IPS-NIHi11 (cell line): Measurements from ENCODE around the gene SFMBT1.

Experiments used
- DNase-seq: peaks from one replicate; pipeline ENCODE4 v3.0.0; 2012; ENCODE audit warnings: mixed read lengths, low spot score

SFMBT1 gene

DNA sequence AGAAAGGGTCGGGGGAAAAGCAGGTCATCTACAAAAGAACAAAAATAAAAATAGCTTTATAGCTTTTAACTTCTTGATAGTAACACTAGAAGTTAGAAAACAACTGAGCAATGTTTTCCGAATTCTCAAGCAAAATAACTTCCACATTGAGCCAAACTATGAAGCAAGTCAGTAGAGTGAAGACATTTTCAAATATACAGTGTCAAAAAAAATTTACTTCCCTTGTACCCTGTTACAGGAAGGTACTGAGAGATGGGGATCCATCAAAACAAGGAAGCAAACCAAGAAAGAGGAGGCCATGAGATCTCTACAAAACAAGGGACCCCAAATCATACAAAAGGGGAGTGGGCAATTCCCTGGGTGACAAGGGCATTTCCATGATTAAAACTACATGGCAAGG, 121.9 kb downstream of the SFMBT1 start:
- DNase-seq: no peak

DNA sequence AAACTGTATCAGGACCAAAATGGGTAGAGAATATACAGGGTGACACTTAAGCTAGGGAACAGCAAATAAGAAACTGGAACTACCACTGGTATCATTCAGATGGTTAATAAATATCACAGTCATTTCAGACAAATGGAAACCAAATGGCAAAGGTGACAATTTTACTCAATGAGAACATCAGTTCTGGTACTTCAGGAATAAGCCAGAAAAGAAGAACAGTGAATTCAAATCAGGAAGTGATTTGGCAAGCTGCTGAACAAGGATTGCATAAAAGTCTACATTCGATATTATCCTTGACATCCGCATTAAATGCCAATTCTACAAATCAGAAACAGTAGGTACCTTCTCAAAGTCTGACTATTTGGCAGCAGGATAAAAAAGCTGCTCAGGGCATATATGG, 125.0 kb downstream of the SFMBT1 start:
- no peak for DNase-seq

DNA sequence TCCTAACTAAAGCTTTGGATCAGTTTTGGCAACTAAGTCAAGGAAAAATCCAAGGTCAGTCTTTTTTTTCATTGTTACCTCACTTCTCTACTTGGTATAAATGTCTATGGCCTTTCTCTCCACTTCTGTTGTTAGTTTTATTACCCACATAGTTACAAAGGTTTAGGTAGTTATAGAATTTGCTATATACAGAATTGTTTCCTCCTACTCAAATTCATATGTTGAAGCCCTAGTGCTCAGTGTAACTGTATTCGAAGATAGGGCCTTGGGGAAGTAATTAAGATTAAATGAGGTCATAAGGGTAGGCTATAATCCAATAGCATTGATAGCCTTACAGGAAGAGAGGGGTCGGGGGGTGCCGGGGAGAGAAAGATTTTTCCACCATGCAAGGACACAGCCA, 128.8 kb downstream of the SFMBT1 start:
- DNase-seq: no peak

DNA sequence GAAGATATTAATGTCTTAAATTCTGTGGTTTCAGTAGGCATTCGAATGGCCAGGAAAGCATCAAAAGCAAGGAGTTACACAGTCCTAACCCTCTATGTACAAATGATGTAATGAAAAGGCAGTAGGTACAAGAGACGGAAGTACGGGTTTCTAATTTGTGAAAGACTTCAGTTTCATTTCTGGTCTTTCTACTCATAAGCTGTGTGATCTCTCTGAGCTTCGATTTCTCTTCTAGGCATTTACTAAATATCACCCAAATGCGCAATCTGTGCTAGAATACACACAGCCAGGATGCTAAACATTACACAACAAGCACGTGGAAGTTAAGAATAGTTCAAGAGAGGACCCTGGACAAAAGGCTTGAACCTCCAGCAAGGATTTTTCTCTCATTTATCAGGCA, 130.6 kb downstream of the SFMBT1 start:
- no peak for DNase-seq

DNA sequence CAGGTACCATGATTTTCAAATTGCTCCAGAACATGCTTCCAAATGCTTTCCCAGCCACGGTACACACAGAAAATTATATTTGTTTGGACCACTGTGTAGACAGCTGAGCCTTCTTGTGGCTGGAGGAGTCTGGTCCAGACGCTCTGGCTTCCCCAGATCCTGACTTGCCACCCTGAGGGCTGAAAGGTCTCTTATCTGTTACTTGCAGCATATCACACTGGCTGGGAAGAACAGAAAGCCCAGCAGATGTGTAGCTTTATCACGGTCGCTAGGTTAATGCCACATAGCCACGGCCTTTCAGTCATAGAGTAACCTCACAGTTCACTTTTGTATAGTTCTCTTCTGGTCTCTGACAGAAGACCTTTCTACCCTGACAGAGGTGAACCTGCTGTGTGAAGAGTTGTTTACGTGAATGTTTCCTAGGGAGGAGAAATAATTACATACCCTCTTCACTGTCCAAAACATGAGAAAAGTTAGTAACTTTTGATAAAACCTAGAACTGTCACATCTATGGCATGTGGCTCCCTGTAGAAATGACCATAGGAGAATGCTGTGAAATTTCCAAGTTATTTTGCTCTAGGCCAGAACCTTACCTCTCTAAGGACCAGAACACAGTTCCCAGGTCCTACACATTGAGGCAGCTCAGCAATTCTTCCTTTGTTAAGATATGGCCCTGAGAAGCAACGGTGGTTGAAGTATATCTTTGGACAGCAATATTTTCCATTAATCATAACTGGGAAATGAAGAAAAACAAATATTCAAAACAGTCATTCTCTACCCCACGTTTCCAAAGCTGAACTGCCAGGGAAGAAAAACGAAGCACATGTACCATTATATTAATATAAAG, 132.8 kb downstream of the SFMBT1 start:
- DNase-seq: no peak

DNA sequence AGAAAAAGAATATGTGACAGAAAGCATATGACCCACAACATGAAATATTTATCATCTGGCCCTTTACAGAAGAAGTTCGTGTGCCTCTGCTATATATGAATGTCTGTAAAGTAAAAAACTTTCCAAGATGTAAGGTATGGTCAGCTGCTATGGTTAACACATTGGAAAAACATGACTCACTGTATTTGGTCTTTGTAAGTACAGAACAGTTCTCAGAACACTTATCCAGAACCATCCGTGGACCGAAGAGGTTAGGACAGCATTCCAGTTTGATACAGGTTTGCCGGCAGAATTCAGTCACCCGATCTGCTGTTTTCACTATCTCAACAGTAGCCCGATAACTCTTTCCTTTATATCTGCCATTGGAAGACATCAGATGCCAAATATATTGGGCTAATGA, 135.1 kb downstream of the SFMBT1 start:
- no peak for DNase-seq

DNA sequence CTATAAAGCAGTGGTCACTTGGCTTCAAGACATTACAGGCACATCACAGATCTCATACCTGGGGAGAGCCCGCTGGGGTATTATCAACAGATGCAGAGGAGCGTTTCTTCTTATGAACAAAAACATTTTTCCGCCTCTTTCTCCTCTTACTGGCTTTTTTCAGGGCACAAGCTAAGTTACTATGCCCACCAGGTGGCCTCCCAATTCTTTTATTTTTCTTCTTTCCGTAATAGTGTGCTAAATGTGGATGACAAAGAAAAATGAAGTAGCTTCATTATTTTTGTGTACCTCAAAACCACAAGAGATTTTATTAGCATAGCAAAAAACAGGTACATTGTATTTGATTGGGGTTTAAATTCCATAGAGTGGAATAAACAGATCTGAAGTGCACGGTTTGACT, 138.4 kb downstream of the SFMBT1 start:
- no peak for DNase-seq

DNA sequence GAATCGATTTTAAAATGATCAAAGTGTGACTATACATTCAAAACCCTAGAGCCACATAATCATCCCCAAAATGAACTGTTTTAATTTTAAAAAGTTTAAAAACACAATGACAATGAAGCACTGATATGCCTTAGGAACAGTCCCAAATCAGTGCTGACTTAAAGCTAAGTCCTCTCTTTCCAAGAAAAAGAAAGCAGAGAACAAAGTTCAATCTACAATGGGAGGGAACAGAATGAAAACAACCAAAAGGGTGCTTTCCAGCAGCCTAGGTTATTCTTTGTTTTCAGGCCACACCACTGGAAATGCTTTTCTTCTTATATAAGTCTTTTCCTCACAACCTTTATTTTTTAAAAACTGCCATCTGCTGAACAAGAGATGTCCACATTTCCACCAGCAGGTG, 141.3 kb downstream of the SFMBT1 start:
- no peak for DNase-seq

DNA sequence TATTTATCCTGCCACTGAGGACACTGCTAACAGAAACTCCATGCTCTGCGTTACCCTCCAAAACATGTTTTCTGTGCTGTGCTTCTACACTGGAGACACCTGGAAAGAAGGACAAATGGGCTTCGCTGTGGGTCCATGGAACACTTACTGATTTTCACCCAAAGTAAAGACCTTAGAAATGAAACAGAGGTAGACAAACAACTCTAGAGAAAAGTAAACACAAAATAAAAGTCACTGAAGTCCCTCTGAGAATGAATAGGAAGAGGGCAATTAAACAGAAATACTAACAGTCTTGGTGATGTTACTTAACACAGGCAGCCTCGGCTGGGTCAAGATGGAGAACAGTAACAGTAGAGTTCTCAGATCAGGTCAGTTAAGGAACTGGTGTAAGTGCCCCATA, 141.9 kb downstream of the SFMBT1 start:
- no peak for DNase-seq

DNA sequence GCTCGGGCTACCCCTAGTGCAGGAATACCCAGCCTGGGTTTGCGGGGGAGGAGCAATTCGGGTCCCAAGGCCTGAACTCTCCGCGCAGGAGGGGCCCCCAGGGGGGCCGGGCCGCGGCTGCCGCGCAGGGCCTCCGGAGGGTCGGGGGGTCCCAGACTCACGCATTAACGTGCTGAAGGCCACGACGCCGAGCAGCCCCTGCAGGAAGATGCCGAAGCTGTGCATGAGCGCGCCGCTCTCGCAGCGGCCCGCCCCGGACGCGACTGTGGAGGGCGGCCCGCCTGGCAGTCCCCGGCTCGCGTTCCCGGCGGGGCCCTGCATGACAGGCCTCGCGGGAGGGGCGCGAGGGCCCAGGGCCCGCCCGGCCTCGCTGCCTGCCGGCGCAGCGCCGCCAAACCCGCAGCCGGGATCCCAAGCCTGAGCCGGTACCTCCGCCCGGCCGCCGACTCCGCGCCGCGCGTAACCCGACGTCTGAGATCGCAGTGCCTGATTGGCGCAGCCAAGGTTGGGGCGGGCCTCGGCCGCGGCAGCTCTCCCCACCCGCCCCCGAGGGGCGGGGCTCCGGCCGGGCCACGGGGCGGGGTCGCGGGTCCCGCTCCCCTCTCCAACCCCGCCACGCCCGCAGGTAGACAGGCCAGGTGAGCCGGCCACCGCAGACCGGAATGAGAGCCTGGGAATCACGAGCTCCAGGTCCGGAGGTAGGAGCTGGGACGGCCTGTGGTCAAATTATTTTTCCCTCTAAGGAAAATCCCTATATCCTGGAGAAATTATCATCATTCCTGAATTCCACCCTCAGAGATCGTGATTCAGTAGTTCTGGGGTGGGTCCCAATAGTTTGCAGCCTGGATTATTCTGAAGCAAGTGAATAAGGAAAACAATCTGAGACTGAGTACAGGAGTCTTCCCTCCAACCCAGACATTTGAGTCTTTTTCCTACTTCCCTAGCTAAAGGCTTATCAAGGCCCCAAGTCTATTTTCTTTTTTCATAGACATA, 148.4 kb downstream of the SFMBT1 start, which contains the start of gene STIMATE:
TSS of gene STIMATE (minus strand) at position 419 of the 993 bp plus-strand sequence. CDS start at position 321, 98 bp downstream.
- DNase-seq: peak; percentile 100

DNA sequence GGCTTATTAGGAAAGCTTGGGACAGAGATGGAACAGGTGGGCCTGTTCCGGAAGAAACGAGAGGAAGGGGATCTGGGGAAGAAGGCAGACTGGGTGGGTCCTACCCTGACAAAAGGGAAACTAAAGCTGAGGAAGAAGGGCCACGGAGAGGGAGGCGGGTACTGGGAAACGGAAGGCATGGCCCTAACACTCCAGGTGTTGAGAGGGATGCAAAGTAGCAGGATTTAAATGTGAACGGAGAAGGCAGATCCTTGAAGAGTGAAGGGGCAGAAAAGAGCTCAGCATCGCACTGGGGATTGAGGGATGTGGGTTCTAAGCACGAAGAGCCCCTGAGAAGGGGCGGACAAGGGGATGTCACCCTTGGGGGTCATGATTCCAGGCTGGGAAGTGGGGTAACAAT, 149.3 kb downstream of the SFMBT1 start:
- DNase-seq: peak; percentile 63

DNA sequence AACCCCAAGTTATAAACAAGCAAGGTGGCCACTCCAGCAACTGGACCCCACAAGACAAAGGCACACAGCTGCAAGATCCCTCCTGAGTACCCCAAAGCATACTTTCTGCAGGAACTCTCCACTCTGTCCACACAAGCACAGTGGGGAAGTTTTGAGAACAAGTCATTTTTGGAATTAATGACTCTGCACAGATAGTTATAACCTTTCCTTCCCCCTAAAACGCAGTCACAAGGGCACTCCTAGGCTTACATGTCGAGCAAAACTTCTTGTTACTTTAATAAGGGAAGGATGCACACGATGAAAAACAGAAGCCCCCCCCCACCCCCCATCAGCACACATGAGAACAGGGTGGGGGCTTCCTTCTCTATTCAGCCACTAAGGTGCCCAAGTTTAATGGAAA, 149.7 kb downstream of the SFMBT1 start:
- DNase-seq: no peak

DNA sequence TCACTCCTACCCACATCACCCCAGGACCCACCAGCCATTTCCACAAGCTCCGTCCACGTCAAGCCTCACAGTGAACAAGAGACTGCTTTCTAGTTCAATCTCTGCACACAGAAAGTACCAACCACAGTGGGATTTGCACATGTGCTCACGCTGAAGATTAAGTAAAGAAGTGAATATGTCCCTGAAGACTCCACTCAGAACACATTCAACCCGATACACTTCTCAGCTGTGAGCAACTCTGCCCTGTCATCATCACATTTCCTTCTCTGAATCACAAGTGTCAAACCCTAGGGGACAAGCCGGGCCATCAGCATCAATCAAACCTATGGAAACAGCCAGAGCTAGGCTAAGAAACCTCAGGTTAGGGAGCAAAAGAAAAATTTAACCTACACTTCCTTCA, 150.5 kb downstream of the SFMBT1 start:
- DNase-seq: no peak

DNA sequence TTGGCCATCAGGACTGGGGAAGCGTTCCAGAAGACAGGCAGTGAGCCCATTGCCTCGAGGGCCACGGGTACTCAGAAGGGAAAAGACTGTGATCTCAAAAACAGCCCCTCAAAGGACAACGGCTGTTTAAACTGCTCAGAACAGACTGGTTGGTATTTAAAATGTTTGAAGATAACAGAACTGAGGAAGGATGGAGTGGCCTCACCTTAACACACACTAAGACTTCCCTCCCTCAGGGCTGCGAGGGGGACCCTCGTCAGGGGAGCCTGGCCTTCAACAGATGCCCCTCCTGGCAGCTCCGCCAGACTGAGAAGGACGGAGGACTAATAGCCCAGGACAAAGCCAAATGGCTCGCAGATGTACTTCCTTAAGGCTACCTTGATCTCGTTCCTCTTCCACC, 151.1 kb downstream of the SFMBT1 start:
- DNase-seq: no peak

DNA sequence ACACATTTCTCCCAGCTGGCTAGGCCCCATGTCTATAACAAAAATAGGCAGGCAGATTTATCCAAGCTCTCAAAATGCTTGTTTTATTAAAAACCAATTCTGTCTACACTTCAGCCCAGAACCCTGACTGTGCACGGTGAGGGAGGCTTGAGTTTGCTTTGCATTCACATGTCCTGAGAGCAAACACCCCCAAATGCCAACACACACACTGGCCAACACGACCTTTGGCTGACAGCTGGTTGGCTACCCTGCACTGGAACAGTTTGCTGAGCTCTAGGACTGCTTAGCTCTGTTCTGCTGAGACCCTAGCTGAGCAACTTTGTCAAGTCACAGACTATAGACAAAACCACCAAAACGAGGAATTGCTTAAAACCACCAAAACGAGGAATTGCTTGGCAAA, 152.2 kb downstream of the SFMBT1 start:
- DNase-seq: no peak

DNA sequence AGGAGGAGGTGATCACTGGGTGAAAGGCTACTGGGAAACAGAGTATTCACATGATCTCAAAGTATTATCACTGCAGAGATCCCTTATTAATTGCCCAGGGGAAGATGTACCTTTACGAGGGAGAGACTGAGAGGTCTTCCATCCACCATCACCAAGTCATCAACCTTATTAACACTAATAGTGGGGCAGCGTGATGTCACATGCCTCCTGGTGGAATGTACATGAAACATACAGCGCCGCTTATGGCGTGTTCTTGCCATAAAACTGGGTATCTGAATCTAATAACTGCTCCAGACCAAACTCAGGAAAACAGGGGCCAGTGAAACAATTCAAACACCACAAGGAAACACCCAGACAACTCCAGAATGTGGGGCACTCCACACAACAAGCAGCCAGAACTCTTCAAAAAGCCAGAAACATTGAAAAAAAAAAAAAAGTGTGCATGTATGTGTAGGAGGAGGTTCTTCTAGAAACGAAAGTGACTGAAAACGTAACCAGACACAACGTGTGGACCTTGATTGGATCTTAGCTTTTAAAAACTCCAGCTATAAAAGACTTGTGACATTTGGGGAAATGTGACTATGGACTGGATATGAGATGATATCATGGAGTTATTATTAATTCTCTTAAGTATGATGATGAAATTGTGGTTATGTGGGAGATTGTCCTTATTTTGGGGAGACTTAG, 153.1 kb downstream of the SFMBT1 start:
- DNase-seq: no peak

DNA sequence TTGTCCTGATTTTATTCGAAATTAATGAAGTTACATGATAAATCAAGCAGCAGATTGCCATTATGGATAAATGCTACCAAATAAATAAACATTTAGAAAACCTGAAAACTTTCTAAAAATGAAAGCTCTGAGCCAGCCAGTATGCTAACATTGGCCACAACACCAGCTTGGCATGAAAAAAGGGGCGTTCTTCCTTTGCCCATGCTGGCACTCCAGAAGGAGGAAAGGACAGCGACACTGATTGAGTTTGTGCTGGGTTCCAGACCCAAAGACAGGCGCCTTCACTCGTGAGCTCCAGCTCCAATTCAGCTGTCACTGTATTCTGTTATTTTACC, 153.6 kb downstream of the SFMBT1 start:
- DNase-seq: no peak

DNA sequence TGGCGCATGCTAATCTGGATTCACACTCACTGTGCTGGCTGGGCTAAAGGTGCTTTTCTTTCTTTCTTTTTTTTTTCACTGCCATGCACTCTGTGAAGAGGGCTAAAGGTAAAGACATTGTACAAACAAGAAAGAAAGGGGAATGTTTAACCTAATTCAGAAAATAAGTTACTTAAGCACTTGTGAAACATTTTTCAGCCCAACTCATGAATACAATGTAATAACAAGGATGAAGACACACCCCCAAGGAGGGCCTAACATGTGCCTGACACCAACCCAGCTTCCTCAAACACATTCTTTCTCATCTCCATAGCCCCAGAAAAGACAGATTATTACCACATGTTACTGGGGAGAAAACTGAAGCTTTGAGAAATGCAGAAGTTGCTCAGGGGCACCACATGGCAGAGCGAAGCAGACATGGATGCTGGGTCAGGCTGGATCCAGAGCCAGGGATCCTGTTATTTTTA, 154.2 kb downstream of the SFMBT1 start:
- no peak for DNase-seq

DNA sequence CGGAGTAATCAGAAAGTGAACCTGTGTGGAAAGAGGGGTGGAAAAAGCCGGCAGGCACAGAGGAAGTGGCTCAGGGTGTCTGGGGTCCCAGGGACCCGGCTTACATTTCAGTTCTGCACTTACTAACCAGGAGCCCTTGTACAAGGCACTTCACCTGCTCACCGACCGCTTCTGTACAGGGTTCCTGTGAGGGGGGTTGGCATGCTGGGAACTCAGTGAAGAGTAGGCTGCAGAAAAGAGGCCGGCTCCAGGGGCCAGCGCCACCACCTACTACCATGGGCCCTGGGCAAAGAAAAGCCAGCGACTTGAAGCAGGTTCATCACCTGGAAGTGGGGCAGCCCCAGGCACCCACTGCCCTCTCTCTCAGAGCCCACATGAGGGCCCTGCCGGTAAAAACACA, 154.7 kb downstream of the SFMBT1 start:
- DNase-seq: no peak

DNA sequence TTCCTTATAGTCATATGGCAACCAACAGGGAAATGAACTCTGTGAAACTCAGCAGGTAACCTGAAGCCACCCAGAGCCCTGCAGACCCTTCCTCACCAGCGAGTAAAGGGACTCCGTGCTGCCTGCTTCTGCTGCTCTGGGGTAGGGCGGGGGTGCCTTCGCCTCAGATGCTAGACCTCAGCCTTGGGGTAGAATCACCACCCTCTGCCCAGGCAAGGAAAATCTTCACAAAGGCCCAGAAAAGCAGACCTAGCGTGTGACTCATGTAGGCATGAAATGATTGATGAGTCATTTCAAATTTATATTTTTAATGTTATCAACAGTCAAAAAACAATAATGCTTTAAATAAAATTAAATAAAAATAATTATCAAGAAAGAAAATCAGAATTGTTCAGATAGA, 155.1 kb downstream of the SFMBT1 start:
- no peak for DNase-seq

DNA sequence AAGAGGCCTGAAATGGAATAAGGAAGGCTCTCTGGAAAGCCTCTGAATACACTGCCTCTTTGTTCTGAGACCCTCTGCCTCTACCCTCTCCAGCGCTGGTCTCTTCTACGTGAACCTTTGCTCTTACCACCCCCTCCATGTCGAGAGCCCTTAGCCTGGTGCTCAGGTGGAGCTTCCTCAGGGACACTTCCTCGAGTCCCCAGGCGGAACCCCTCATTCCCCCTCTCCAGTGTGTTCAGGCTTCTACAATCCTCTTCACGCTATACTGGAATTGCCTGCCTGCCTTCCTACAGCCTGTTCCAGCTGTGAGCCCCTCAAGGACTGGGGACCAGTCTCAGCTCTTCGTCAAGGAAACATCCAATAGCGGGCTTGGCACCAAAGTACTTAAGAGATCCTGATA, 156.0 kb downstream of the SFMBT1 start:
- no peak for DNase-seq

DNA sequence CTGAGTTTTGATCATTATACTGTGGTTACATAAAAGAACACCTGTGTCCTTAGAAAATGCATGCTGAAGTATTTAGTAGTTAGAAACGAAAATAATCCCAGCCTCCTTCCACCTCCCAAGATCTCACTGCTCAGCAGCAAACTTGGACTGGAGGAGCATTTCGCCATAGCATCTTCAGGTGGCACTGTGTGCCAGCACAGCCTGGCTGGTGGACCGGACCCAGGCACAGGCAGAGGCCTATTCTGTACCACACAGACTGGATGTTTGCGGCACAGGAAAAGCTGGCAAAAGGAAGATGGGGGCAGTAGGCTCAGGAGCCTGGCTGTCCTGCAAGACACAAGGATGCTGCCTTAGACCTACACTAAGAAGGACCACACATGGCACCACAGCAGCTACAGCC, 158.7 kb downstream of the SFMBT1 start:
- no peak for DNase-seq
